ENCODE data around the gene TMEM150A. TPM values are rescaled to one million over a fixed set of nuclear protein-coding genes. Genes with fewer than 3 reads are reported as not detected.
A peak's percentile ranks its signal among the peaks of the same experiment; 100 is the strongest.

The TMEM150A gene
- total and polyA plus RNA-seq, 2 of the 13 experiments (the other 11 are each of a cell fraction or from before 2014, with no cell fraction given) = 30.1 to 70.4 TPM

DNA sequence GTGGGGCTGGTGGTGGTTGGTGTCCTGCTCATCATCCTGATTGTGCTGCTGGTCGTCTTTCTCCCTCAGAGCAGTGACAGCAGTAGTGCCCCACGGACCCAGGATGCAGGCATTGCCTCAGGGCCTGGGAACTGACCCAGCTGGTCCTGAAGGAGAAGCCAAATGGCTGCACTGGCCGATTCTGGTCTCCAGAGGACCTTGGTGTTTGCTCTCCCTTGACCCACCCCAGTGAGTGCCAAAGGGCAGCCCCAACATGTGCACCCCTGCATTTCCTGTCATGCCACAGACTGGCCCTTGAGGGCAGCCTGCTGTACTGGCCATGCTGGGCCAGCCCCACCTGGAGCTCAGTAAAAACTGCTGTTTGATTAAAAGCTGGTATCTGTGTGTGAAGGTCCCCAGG is 9.5 kb downstream of the TMEM150A start (continued):
- TF ChIP-seq, protein P1, sequence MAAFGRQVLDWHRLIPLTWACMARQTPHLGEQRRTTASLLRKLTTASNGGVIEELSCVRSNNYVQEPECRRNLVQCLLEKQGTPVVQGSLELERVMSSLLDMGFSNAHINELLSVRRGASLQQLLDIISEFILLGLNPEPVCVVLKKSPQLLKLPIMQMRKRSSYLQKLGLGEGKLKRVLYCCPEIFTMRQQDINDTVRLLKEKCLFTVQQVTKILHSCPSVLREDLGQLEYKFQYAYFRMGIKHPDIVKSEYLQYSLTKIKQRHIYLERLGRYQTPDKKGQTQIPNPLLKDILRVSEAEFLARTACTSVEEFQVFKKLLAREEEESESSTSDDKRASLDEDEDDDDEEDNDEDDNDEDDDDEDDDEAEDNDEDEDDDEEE (CRISPR knock-in tag; IDR thresholded peaks at IDR 0.05) = no peak
- TF ChIP-seq ZFP62 (CRISPR knock-in tag; IDR thresholded peaks at IDR 0.05) = no peak
- no peak for TF ChIP-seq ZNF235 (CRISPR knock-in tag; IDR thresholded peaks at IDR 0.05; ENCODE audit: borderline replicate concordance)
- TF ChIP-seq HIVEP1 (CRISPR knock-in tag; IDR thresholded peaks at IDR 0.05) = peak; percentile 32; the same call in 1 of the 2 replicates
- TF ChIP-seq, protein P2, sequence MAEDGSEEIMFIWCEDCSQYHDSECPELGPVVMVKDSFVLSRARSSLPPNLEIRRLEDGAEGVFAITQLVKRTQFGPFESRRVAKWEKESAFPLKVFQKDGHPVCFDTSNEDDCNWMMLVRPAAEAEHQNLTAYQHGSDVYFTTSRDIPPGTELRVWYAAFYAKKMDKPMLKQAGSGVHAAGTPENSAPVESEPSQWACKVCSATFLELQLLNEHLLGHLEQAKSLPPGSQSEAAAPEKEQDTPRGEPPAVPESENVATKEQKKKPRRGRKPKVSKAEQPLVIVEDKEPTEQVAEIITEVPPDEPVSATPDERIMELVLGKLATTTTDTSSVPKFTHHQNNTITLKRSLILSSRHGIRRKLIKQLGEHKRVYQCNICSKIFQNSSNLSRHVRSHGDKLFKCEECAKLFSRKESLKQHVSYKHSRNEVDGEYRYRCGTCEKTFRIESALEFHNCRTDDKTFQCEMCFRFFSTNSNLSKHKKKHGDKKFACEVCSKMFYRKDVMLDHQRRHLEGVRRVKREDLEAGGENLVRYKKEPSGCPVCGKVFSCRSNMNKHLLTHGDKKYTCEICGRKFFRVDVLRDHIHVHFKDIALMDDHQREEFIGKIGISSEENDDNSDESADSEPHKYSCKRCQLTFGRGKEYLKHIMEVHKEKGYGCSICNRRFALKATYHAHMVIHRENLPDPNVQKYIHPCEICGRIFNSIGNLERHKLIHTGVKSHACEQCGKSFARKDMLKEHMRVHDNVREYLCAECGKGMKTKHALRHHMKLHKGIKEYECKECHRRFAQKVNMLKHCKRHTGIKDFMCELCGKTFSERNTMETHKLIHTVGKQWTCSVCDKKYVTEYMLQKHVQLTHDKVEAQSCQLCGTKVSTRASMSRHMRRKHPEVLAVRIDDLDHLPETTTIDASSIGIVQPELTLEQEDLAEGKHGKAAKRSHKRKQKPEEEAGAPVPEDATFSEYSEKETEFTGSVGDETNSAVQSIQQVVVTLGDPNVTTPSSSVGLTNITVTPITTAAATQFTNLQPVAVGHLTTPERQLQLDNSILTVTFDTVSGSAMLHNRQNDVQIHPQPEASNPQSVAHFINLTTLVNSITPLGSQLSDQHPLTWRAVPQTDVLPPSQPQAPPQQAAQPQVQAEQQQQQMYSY (CRISPR knock-in tag; IDR thresholded peaks at IDR 0.05) = no peak
- no peak for TF ChIP-seq ZNF225 (CRISPR knock-in tag; IDR thresholded peaks at IDR 0.05)
- no peak for TF ChIP-seq ZNF589 (CRISPR knock-in tag; conservative IDR thresholded peaks at IDR 0.05)
- TF ChIP-seq, protein P3, sequence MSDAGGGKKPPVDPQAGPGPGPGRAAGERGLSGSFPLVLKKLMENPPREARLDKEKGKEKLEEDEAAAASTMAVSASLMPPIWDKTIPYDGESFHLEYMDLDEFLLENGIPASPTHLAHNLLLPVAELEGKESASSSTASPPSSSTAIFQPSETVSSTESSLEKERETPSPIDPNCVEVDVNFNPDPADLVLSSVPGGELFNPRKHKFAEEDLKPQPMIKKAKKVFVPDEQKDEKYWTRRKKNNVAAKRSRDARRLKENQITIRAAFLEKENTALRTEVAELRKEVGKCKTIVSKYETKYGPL (CRISPR knock-in tag; IDR thresholded peaks at IDR 0.05) = no peak
- TF ChIP-seq, protein P4, sequence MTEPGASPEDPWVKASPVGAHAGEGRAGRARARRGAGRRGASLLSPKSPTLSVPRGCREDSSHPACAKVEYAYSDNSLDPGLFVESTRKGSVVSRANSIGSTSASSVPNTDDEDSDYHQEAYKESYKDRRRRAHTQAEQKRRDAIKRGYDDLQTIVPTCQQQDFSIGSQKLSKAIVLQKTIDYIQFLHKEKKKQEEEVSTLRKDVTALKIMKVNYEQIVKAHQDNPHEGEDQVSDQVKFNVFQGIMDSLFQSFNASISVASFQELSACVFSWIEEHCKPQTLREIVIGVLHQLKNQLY (CRISPR knock-in tag; IDR thresholded peaks at IDR 0.05) = no peak
- no peak for TF ChIP-seq DNMT1 (CRISPR knock-in tag; IDR thresholded peaks at IDR 0.05)
- TF ChIP-seq ZNF556 (CRISPR knock-in tag; IDR thresholded peaks at IDR 0.05; ENCODE audit: borderline replicate concordance) = no peak
- TF ChIP-seq ZNF317 (CRISPR knock-in tag; IDR thresholded peaks at IDR 0.05) = no peak
- no peak for TF ChIP-seq ZNF782 (CRISPR knock-in tag; IDR thresholded peaks at IDR 0.05; ENCODE audit: borderline replicate concordance)
- TF ChIP-seq, protein P5, sequence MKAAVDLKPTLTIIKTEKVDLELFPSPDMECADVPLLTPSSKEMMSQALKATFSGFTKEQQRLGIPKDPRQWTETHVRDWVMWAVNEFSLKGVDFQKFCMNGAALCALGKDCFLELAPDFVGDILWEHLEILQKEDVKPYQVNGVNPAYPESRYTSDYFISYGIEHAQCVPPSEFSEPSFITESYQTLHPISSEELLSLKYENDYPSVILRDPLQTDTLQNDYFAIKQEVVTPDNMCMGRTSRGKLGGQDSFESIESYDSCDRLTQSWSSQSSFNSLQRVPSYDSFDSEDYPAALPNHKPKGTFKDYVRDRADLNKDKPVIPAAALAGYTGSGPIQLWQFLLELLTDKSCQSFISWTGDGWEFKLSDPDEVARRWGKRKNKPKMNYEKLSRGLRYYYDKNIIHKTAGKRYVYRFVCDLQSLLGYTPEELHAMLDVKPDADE (CRISPR knock-in tag; IDR thresholded peaks at IDR 0.05) = no peak
- no peak for TF ChIP-seq ZMYM4 (CRISPR knock-in tag; IDR thresholded peaks at IDR 0.05)
- TF ChIP-seq ZNF251 (CRISPR knock-in tag; IDR thresholded peaks at IDR 0.05) = no peak
- TF ChIP-seq FLYWCH1 (CRISPR knock-in tag; IDR thresholded peaks at IDR 0.05) = no peak
- no peak for TF ChIP-seq REXO4 (CRISPR knock-in tag; IDR thresholded peaks at IDR 0.05; ENCODE audit: borderline replicate concordance)
- no peak for TF ChIP-seq ZNF850 (CRISPR knock-in tag; conservative IDR thresholded peaks at IDR 0.05)
- TF ChIP-seq, protein P6, sequence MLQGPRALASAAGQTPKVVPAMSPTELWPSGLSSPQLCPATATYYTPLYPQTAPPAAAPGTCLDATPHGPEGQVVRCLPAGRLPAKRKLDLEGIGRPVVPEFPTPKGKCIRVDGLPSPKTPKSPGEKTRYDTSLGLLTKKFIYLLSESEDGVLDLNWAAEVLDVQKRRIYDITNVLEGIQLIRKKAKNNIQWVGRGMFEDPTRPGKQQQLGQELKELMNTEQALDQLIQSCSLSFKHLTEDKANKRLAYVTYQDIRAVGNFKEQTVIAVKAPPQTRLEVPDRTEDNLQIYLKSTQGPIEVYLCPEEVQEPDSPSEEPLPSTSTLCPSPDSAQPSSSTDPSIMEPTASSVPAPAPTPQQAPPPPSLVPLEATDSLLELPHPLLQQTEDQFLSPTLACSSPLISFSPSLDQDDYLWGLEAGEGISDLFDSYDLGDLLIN (CRISPR knock-in tag; IDR thresholded peaks at IDR 0.05; ENCODE audit: borderline replicate concordance) = no peak
- no peak for TF ChIP-seq PCBP2 (optimal IDR thresholded peaks at IDR 0.05; ENCODE audit: low read depth, low read length, poor library complexity, severe bottlenecking)
- no peak for TF ChIP-seq ZNF724P (CRISPR knock-in tag; IDR thresholded peaks at IDR 0.05; ENCODE audit: borderline replicate concordance)
- TF ChIP-seq TARDBP (CRISPR knock-in tag; IDR thresholded peaks at IDR 0.05) = no peak
- peak; percentile 57; the same call in 1 of the 2 replicates for TF ChIP-seq KDM2A (CRISPR knock-in tag; IDR thresholded peaks at IDR 0.05; ENCODE audit: borderline replicate concordance, low read depth)
